Stimulated activated naive CD8-positive, alpha-beta T cell treated with anti-CD3 and anti-CD28 coated beads, Interleukin-15, Interleukin-2, amounts not matched to agents 100 ng/mL and 50 ng/mL, for 24 hours (primary cell): ENCODE data around the gene MRM1.

Source experiments
- H3K27ac Mint-ChIP-seq: one replicate; pipeline ENCODE4 v1.8.0; 2021; ENCODE audit warnings: mild to moderate bottlenecking, mixed read lengths
- H3K27me3 Mint-ChIP-seq: one replicate; pipeline ENCODE4 v1.8.0; 2021; ENCODE audit warnings: mixed read lengths
- H3K36me3 Mint-ChIP-seq: one replicate; pipeline ENCODE4 v1.8.0; 2021; ENCODE audit warnings: low read depth, mixed read lengths
- H3K4me1 Mint-ChIP-seq: one replicate; pipeline ENCODE4 v1.8.0; 2021; ENCODE audit warnings: low read depth, mixed read lengths
- H3K4me3 Mint-ChIP-seq: one replicate; pipeline ENCODE4 v1.8.0; 2021; ENCODE audit warnings: mild to moderate bottlenecking, mixed read lengths
- H3K9me3 Mint-ChIP-seq: one replicate; pipeline ENCODE4 v1.8.0; 2021; ENCODE audit warnings: mixed read lengths

Gene MRM1

DNA sequence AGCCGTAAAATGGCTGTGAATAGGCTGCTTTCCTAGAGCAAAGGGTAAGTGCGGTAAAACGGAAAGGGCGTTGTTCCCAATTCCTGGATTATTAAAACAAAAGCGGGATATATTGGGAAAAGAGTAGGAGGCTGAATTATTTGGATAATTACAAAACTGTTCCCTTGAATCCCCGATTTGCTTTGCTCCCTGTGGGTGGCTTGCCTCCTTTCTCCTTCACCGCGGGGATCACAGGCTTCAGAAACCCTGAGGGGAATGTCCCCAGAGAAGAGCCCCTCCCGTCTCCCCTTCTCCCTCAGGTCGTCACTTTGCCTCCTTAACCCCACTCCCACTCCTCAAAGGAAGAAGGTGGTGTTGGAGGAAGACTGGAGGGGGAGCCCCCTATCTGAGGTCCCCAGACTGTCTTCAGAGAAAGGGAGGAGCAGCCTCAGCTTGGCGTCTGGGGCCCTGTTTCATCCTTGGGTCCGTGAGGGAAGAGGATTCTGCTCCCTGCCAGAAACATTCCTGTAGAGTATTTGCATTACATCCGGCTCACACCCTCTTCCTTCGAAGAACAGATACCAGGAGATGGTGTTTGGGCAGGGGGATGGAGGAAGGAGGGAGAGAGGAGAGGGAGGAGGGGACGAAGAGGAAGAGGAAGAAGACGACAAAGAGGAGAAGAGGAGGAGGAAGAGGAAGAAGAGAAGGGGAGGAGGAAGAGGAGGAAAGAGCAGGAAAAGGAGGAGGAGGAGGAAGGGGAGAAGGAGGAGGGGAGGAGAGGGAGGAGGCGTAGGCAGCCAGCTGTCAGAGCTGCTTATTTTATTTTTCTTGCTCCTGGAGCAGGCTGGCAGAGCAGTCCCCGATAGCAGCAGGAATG, 31.8 kb downstream of the MRM1 start:
- H3K36me3 Mint-ChIP-seq = no peaks in the 10 kb centered on the region
- H3K4me1 Mint-ChIP-seq = no peaks in the 10 kb centered on the region
- H3K4me3 Mint-ChIP-seq = no peak overlapping the region
- H3K9me3 Mint-ChIP-seq = no peaks in the 10 kb centered on the region
- H3K27me3 Mint-ChIP-seq = peaks cover 5% of the 10 kb centered on the region
- no peak overlapping the region for H3K27ac Mint-ChIP-seq

- Mint-ChIP-seq H3K27ac (no peak overlapping the region), H3K9me3 (no peaks in the 10 kb centered on the region), H3K36me3 (no peaks in the 10 kb centered on the region), H3K4me3 (no peak overlapping the region), H3K27me3 (peaks cover 64% of the 10 kb centered on the region), H3K4me1 (peaks cover 9% of the 10 kb centered on the region)
Observed at GRCh38 chr17:36640346-36640745, 39.0 kb downstream of the MRM1 start.

DNA sequence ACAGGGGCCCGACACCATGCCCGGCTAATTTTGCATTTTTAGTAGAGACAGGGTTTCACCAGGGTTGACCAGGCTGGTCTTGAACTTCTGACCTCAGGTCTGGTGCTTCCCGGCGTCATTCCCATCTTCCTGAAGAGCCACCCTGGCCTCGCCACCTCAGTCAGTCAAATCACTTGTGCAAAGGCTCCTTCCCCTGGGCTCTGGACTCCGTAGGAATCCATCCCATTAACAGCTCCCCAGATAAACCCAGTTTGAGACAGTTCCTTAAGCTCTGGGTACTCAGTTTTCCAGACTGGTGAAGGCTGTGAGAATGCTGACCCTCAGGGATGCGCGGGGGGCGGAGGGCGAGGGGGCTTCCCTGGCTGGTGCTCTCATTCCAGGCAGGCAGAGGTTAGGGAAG, 39.5 kb downstream of the MRM1 start:
- no peaks in the 10 kb centered on the region for H3K36me3 Mint-ChIP-seq
- no peaks in the 10 kb centered on the region for H3K9me3 Mint-ChIP-seq
- H3K4me1 Mint-ChIP-seq = peaks cover 9% of the 10 kb centered on the region
- no peak overlapping the region for H3K27ac Mint-ChIP-seq
- H3K4me3 Mint-ChIP-seq = no peak overlapping the region
- H3K27me3 Mint-ChIP-seq = peaks cover 65% of the 10 kb centered on the region

- H3K9me3 Mint-ChIP-seq = no peaks in the 10 kb centered on the region
- no peaks in the 10 kb centered on the region for H3K36me3 Mint-ChIP-seq
- H3K4me1 Mint-ChIP-seq = peaks cover 9% of the 10 kb centered on the region
- no peak overlapping the region for H3K27ac Mint-ChIP-seq
- no peak overlapping the region for H3K4me3 Mint-ChIP-seq
- peaks cover 71% of the 10 kb centered on the region for H3K27me3 Mint-ChIP-seq
Observed at GRCh38 chr17:36641331-36641876, 40.0 kb downstream of the MRM1 start.

- no peaks in the 10 kb centered on the region for H3K9me3 Mint-ChIP-seq
- peaks cover 9% of the 10 kb centered on the region for H3K4me1 Mint-ChIP-seq
- no peak overlapping the region for H3K27ac Mint-ChIP-seq
Observed at GRCh38 chr17:36641877-36642845, 40.8 kb downstream of the MRM1 start.

GRCh38 chr17:36643086-36643685, 41.8 kb downstream of the MRM1 start:
- H3K4me1 Mint-ChIP-seq = peaks cover 9% of the 10 kb centered on the region
- no peaks in the 10 kb centered on the region for H3K36me3 Mint-ChIP-seq
- H3K4me3 Mint-ChIP-seq = no peak overlapping the region
- no peaks in the 10 kb centered on the region for H3K9me3 Mint-ChIP-seq
- peaks cover 77% of the 10 kb centered on the region for H3K27me3 Mint-ChIP-seq
- no peak overlapping the region for H3K27ac Mint-ChIP-seq

More at GRCh38 chr17:36641877-36642845, 40.8 kb downstream of the MRM1 start:
- Mint-ChIP-seq H3K36me3 (no peaks in the 10 kb centered on the region), H3K4me3 (peak overlapping the region; percentile 70), H3K27me3 (peaks cover 78% of the 10 kb centered on the region)

GRCh38 chr17:36645422-36645821, 44.0 kb downstream of the MRM1 start:
- no peaks in the 10 kb centered on the region for H3K36me3 Mint-ChIP-seq
- no peak overlapping the region for H3K4me3 Mint-ChIP-seq
- H3K27me3 Mint-ChIP-seq = peaks cover 59% of the 10 kb centered on the region
- no peak overlapping the region for H3K27ac Mint-ChIP-seq
- H3K4me1 Mint-ChIP-seq = peaks cover 9% of the 10 kb centered on the region
- H3K9me3 Mint-ChIP-seq = no peaks in the 10 kb centered on the region

GRCh38 chr17:36647636-36648035, 46.3 kb downstream of the MRM1 start:
- H3K27ac Mint-ChIP-seq = no peak overlapping the region
- H3K27me3 Mint-ChIP-seq = peaks cover 49% of the 10 kb centered on the region
- H3K4me3 Mint-ChIP-seq = no peak overlapping the region
- H3K36me3 Mint-ChIP-seq = no peaks in the 10 kb centered on the region
- peaks cover 3% of the 10 kb centered on the region for H3K4me1 Mint-ChIP-seq
- H3K9me3 Mint-ChIP-seq = no peaks in the 10 kb centered on the region

DNA sequence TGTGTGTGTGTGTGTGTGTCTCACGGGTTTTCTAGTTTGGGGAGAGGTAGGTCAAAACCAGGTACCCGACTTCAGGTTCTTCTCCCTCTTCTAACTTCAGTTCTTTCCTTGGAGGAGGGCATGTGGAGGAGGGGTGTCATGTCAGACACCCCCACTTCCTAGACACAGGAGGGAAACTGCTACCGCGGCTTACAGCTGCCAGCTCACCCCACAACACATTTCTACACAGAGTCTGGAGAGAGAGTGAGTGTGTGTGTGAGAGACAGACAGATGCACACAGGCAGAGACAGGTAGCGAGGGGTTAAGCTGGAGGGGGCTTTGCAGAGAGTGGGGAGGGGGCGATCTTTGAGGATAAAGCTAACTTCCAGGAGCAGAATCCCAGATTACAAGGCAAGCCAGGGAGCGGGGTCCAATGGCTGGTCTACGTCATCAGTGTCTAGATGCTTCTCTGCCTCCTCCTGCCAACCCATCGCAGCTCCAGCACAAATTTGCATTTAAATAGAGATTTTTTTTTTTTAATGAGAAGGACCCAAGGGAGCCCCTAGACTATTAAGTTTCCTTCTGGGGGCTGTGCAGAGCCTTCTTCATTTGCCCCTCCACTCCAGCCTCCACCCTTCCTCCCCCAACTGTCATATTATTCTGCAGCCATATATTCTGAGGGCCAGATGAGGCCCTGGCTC, 48.9 kb downstream of the MRM1 start:
- peaks cover 35% of the 10 kb centered on the region for H3K27me3 Mint-ChIP-seq
- H3K4me1 Mint-ChIP-seq = no peaks in the 10 kb centered on the region
- no peaks in the 10 kb centered on the region for H3K36me3 Mint-ChIP-seq
- H3K9me3 Mint-ChIP-seq = no peaks in the 10 kb centered on the region
- no peak overlapping the region for H3K4me3 Mint-ChIP-seq
- no peak overlapping the region for H3K27ac Mint-ChIP-seq

DNA sequence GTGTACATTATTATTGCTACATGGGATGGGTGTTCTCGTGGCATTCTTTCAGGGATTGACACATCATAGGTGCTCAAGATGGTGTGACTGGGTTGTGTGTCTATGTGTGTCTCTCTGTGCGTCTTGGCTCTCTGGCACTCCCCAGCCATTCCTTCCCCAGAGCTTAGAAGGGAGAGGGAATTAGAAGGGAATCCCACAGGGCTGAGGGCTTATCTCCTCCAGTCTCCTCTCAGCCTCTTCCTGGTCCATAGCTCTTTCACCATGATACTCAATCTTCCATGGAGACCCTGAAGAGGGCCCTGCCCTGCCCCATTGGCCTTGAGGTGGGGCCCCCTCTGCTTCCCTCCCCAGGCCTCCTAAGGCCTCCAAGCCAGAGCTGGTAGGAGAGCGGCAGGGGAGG, 52.0 kb downstream of the MRM1 start:
- Mint-ChIP-seq H3K4me3 (no peak overlapping the region), H3K9me3 (no peaks in the 10 kb centered on the region), H3K27ac (no peak overlapping the region), H3K4me1 (peaks cover 6% of the 10 kb centered on the region), H3K27me3 (peaks cover 43% of the 10 kb centered on the region), H3K36me3 (no peaks in the 10 kb centered on the region)

DNA sequence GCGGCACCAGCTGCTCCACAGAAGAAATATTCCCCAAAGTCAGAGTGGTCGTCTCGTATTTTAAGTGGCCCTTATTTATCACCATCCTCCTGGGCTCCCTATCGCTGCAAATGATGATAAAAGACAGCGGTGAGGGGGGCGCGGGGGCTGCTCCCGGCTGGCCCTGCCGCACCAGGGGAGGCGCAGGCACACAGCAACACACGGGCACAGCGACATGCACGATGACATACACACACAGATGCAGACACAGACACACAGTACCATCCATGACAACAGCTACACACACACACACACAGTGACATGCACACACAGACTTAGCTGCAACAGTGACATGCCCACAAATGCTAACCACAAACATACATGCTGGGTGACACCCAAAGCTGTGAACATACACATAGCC, 52.5 kb downstream of the MRM1 start:
- no peaks in the 10 kb centered on the region for H3K9me3 Mint-ChIP-seq
- no peaks in the 10 kb centered on the region for H3K36me3 Mint-ChIP-seq
- H3K27me3 Mint-ChIP-seq = peaks cover 45% of the 10 kb centered on the region
- peaks cover 6% of the 10 kb centered on the region for H3K4me1 Mint-ChIP-seq
- no peak overlapping the region for H3K27ac Mint-ChIP-seq
- H3K4me3 Mint-ChIP-seq = no peak overlapping the region

GRCh38 chr17:36655726-36656125, 54.3 kb downstream of the MRM1 start:
- no peak overlapping the region for H3K4me3 Mint-ChIP-seq
- no peak overlapping the region for H3K27ac Mint-ChIP-seq

DNA sequence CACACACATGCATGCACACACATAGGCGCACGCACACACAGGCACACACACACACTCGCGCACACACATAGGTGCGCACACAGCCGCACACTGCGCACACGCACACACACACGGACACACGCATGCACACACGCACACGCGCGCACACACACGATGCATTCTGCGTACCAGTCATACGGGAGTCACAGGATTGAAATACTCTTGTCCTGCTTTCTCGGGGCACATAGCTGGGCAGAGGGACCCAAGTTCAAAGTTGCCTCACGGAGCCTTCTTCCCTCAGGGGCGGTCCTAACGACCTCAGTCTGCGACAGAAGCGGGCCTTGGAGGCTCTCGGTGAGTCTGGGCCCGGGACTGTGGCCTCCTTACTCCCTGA, 56.0 kb downstream of the MRM1 start:
- peaks cover 6% of the 10 kb centered on the region for H3K4me1 Mint-ChIP-seq
- H3K27ac Mint-ChIP-seq = peak overlapping the region; percentile 36
- H3K9me3 Mint-ChIP-seq = no peaks in the 10 kb centered on the region
- peaks cover 37% of the 10 kb centered on the region for H3K27me3 Mint-ChIP-seq
- H3K4me3 Mint-ChIP-seq = peak overlapping the region; percentile 57
- H3K36me3 Mint-ChIP-seq = no peaks in the 10 kb centered on the region

More at GRCh38 chr17:36655726-36656125, 54.3 kb downstream of the MRM1 start:
- Mint-ChIP-seq H3K36me3 (no peaks in the 10 kb centered on the region), H3K27me3 (peaks cover 47% of the 10 kb centered on the region), H3K4me1 (peaks cover 6% of the 10 kb centered on the region), H3K9me3 (no peaks in the 10 kb centered on the region)
